Measurements from ENCODE around the gene RALGAPA2. TPM values are rescaled to one million over a fixed set of nuclear protein-coding genes. Genes with fewer than 3 reads are reported as not detected.

Gene RALGAPA2
- total and polyA plus RNA-seq, 2 experiments from 2014 or later: 13.1 to 43.4 TPM

- H3K9me3 Mint-ChIP-seq: no peaks in the 10 kb centered on the region
- H3K27me3 Mint-ChIP-seq (ENCODE audit: insufficient read depth, low read depth, poor library complexity): peaks cover 2% of the 10 kb centered on the region
- Histone ChIP-seq H3K9me2 (ENCODE audit: insufficient read depth) (no peaks in the 10 kb centered on the region), H3K4me1 (ENCODE audit: insufficient read depth) (no peaks in the 10 kb centered on the region), H3F3A (replicated peaks; ENCODE audit: low read depth) (no peaks in the 10 kb centered on the region), H3K4me2 (no peak overlapping the region), H3K36me3 (ENCODE audit: insufficient read depth) (no peaks in the 10 kb centered on the region), H3K79me2 (replicated peaks; ENCODE audit: insufficient read depth) (no peaks in the 10 kb centered on the region), H3K4me3 (no peak overlapping the region), H3K27me3 (ENCODE audit: insufficient read depth) (no peaks in the 10 kb centered on the region), H3K27ac (ENCODE audit: low read depth) (no peak overlapping the region), H2AFZ (no peak overlapping the region), H4K20me1 (replicated peaks; ENCODE audit: insufficient read depth) (no peaks in the 10 kb centered on the region)
- no peak for ATAC-seq
- no peaks in the 10 kb centered on the region for H3K4me1 Mint-ChIP-seq
- TF ChIP-seq, protein P1, sequence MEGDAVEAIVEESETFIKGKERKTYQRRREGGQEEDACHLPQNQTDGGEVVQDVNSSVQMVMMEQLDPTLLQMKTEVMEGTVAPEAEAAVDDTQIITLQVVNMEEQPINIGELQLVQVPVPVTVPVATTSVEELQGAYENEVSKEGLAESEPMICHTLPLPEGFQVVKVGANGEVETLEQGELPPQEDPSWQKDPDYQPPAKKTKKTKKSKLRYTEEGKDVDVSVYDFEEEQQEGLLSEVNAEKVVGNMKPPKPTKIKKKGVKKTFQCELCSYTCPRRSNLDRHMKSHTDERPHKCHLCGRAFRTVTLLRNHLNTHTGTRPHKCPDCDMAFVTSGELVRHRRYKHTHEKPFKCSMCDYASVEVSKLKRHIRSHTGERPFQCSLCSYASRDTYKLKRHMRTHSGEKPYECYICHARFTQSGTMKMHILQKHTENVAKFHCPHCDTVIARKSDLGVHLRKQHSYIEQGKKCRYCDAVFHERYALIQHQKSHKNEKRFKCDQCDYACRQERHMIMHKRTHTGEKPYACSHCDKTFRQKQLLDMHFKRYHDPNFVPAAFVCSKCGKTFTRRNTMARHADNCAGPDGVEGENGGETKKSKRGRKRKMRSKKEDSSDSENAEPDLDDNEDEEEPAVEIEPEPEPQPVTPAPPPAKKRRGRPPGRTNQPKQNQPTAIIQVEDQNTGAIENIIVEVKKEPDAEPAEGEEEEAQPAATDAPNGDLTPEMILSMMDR (conservative IDR thresholded peaks at IDR 0.05; ENCODE audit: low read depth in 2 of 2): no peak
- TF ChIP-seq ZNF114 (CRISPR knock-in tag; IDR thresholded peaks at IDR 0.05) (no peak), ETS1 (IDR thresholded peaks at IDR 0.05) (no peak)
- H3K4me3 Mint-ChIP-seq: no peak overlapping the region
- DNase-seq (ENCODE audit: low spot score): no peak
- H3K36me3 Mint-ChIP-seq (ENCODE audit: low read depth): 0 out of 3 replicates have a peak, but pooled peaks cover 3% of the 10 kb centered on the region
- H3K27ac Mint-ChIP-seq: no peak overlapping the region
Measured at GRCh38 chr20:20549267-20549612, 163.2 kb downstream of the RALGAPA2 start.

DNA sequence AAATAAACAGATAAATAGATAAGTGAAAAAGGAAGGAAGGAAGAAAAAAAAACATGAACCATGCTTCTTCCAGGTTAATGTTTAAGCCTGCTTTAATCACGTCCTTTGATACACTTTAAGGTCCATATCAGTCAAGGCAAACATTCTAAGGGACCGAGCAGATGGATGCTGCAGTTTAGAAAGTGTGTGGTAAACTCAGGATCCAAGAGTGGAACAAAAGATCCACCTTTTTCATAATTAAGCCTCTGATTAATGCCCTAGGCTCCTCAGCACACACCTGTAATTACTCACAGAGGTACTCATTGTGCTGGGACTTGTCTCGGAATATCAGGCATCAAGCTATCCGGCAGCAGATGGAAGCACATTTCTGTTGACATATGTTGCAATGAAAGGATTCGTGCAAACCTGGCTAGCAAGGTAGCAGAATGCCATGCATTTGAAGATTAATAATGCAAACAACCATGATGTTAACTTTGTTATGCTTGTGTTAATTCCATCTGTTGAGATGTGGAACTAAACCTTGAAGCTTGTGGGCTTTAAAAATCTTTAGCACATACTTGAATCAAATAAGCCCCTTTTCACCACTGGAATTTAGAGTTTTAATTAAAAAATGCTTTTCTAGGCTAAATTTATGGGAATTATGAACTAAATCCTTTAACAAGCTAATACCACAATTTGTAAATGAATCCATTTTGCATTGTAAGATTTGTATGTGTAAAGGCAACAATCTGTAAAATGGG is 163.7 kb downstream of the RALGAPA2 start:
- peaks cover 2% of the 10 kb centered on the region for H3K27me3 Mint-ChIP-seq (ENCODE audit: insufficient read depth, low read depth, poor library complexity)

More for the DNA sequence above, 163.7 kb downstream of the RALGAPA2 start:
- H3F3A ChIP-seq (replicated peaks; ENCODE audit: low read depth): no peaks in the 10 kb centered on the region
- DNase-seq (ENCODE audit: low spot score): no peak
- no peaks in the 10 kb centered on the region for H3K27me3 ChIP-seq (ENCODE audit: insufficient read depth)
- no peaks in the 10 kb centered on the region for H3K79me2 ChIP-seq (replicated peaks; ENCODE audit: insufficient read depth)
- no peaks in the 10 kb centered on the region for H3K9me2 ChIP-seq (ENCODE audit: insufficient read depth)
- H4K20me1 ChIP-seq (replicated peaks; ENCODE audit: insufficient read depth): no peaks in the 10 kb centered on the region
- Mint-ChIP-seq H3K36me3 (ENCODE audit: low read depth) (0 out of 3 replicates have a peak, but pooled peaks cover 3% of the 10 kb centered on the region), H3K27ac (no peak overlapping the region), H3K9me3 (no peaks in the 10 kb centered on the region), H3K4me1 (no peaks in the 10 kb centered on the region), H3K4me3 (no peak overlapping the region)
- no peaks in the 10 kb centered on the region for H3K4me1 ChIP-seq (ENCODE audit: insufficient read depth)
- TF ChIP-seq, protein P1 (conservative IDR thresholded peaks at IDR 0.05; ENCODE audit: low read depth in 2 of 2): no peak
- TF ChIP-seq POLR2AphosphoS5 (IDR thresholded peaks at IDR 0.05; ENCODE audit: low read depth) (no peak), ETS1 (IDR thresholded peaks at IDR 0.05) (no peak), NANOG (IDR thresholded peaks at IDR 0.05; ENCODE audit: borderline replicate concordance) (no peak)
- TF ChIP-seq, protein P2, sequence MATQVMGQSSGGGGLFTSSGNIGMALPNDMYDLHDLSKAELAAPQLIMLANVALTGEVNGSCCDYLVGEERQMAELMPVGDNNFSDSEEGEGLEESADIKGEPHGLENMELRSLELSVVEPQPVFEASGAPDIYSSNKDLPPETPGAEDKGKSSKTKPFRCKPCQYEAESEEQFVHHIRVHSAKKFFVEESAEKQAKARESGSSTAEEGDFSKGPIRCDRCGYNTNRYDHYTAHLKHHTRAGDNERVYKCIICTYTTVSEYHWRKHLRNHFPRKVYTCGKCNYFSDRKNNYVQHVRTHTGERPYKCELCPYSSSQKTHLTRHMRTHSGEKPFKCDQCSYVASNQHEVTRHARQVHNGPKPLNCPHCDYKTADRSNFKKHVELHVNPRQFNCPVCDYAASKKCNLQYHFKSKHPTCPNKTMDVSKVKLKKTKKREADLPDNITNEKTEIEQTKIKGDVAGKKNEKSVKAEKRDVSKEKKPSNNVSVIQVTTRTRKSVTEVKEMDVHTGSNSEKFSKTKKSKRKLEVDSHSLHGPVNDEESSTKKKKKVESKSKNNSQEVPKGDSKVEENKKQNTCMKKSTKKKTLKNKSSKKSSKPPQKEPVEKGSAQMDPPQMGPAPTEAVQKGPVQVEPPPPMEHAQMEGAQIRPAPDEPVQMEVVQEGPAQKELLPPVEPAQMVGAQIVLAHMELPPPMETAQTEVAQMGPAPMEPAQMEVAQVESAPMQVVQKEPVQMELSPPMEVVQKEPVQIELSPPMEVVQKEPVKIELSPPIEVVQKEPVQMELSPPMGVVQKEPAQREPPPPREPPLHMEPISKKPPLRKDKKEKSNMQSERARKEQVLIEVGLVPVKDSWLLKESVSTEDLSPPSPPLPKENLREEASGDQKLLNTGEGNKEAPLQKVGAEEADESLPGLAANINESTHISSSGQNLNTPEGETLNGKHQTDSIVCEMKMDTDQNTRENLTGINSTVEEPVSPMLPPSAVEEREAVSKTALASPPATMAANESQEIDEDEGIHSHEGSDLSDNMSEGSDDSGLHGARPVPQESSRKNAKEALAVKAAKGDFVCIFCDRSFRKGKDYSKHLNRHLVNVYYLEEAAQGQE (IDR thresholded peaks at IDR 0.05; ENCODE audit: unreplicated experiment): no peak
- no peak for ATAC-seq
- H3K36me3 ChIP-seq (ENCODE audit: insufficient read depth): no peaks in the 10 kb centered on the region
- no peak overlapping the region for H2AFZ ChIP-seq
- no peak overlapping the region for H3K4me2 ChIP-seq
- no peak overlapping the region for H3K4me3 ChIP-seq
- H3K27ac ChIP-seq (ENCODE audit: low read depth): no peak overlapping the region
